Measurements from ENCODE around the gene DST. TPM values are rescaled to one million over a fixed set of nuclear protein-coding genes. Genes with fewer than 3 reads are reported as not detected.
A peak's percentile ranks its signal among the peaks of the same experiment; 100 is the strongest.

The DST gene
- total and polyA plus RNA-seq, 2 of the 4 experiments (the other 2 are of a cell fraction), result 97.7 to 452 TPM

DNA sequence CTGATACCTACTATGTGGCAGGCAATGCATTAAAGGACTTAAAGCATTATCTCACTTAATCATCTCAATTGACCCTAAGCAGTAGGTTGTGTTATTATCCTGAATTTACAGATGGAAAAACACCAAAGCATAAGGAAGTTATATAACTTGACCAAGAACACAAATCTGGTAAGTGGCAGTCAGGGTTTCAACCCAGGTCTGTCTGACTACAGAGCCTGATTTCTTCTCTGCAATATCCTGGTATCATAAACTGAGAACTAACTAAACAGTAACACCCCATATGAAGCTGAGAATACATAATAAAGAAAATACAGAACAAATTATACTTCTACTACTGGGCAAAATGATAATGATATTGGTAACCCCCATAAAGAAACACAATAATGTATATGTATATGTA is 13.8 kb upstream of the DST start:
- no peak overlapping the region for H3K56ac ChIP-seq (ENCODE audit: extremely low read depth, insufficient read depth, low read length)
- H2AK5ac ChIP-seq (ENCODE audit: low read depth, low read length), result no peak overlapping the region
- no peak overlapping the region for H4K91ac ChIP-seq (ENCODE audit: insufficient read depth, low read depth, low read length)
- H2BK15ac ChIP-seq (ENCODE audit: low read depth, low read length), result no peak overlapping the region
- no peak overlapping the region for H3K4me3 ChIP-seq (ENCODE audit: insufficient read depth, low read depth, low read length)
- TF ChIP-seq CEBPB (IDR thresholded peaks at IDR 0.05; ENCODE audit: low read depth, low read length) (no peak), SMC3 (IDR thresholded peaks at IDR 0.05; ENCODE audit: low read depth, low read length) (no peak), FOS (IDR thresholded peaks at IDR 0.05; ENCODE audit: low read depth, low read length) (no peak), CHD1 (IDR thresholded peaks at IDR 0.05; ENCODE audit: low read depth, low read length) (no peak), BHLHE40 (IDR thresholded peaks at IDR 0.05; ENCODE audit: low read depth, low read length) (no peak), MAZ (IDR thresholded peaks at IDR 0.05; ENCODE audit: borderline replicate concordance, low read depth, low read length) (no peak)
- ChIA-PET POLR2A (ENCODE audit: unreplicated experiment) (interaction anchor here (0.6 kb wide), 1 partner anchor 37 kb away, joined by 4 read pairs; no protein-coding TSS in a partner anchor), CTCF (no interaction called here)
- peaks cover 40 to 68% of the 10 kb centered on the region in 2 experiments for H3K79me1 ChIP-seq (ENCODE audit: low read depth in 1 of 2, low read length in 2 of 2)
- no peak overlapping the region for H2AK9ac ChIP-seq (replicated peaks; ENCODE audit: low read depth, low read length, poor library complexity)
- no peak overlapping the region for H3K23ac ChIP-seq (ENCODE audit: low read depth, low read length)
- intact Hi-C loops (cut with micrococcal nuclease) (no loop called here), in situ Hi-C loops (cut with MboI; ENCODE audit: low sequenced_read_pairs) (no loop called here), dilution Hi-C loops (cut with HindIII; ENCODE audit: low sequenced_read_pairs, unreplicated experiment) (no loop called here)
- H2BK20ac ChIP-seq (ENCODE audit: low read depth, low read length), result no peak overlapping the region
- H2AFZ ChIP-seq (replicated peaks; ENCODE audit: low read length, poor library complexity), result no peak overlapping the region
- H3K9ac ChIP-seq (ENCODE audit: low read depth, low read length), result no peak overlapping the region
- H3K36me3 ChIP-seq (ENCODE audit: control insufficient read depth, insufficient read depth, low read length), result peaks cover 2% of the 10 kb centered on the region
- H4K5ac ChIP-seq (ENCODE audit: low read depth, low read length), result no peak overlapping the region
- H3K27me3 ChIP-seq (ENCODE audit: control insufficient read depth, insufficient read depth, low read length), result no peaks in the 10 kb centered on the region
- BruUV-seq (replicated peaks), result no TSS peak
- no peak overlapping the region for H4K8ac ChIP-seq (ENCODE audit: low read depth in 2 of 2, low read length in 2 of 2)
- H2BK5ac ChIP-seq (ENCODE audit: low read depth, low read length, poor library complexity, severe bottlenecking), result peak overlapping the region; percentile 0
- no peak for DNase-seq
- no peak for ATAC-seq (ENCODE audit: low read depth)
- no peak overlapping the region for H3K4me2 ChIP-seq (ENCODE audit: low read depth, low read length)
- H3K14ac ChIP-seq (replicated peaks; ENCODE audit: low read depth, low read length), result no peak overlapping the region
- H3K9me1 ChIP-seq (ENCODE audit: insufficient read depth, low read length), result peaks cover 16% of the 10 kb centered on the region
- no peak overlapping the region for H3K18ac ChIP-seq (ENCODE audit: low read depth, low read length)
- no peaks in the 10 kb centered on the region for H3K9me3 ChIP-seq (ENCODE audit: control insufficient read depth, insufficient read depth, low read length)
- H3K4ac ChIP-seq (ENCODE audit: low read depth, low read length), result no peak overlapping the region
- H3K4me1 ChIP-seq (ENCODE audit: control insufficient read depth, insufficient read depth, low read length), result peaks cover 13% of the 10 kb centered on the region
- H3K27ac ChIP-seq (ENCODE audit: insufficient read depth, low read length), result no peak overlapping the region
- H2BK120ac ChIP-seq (ENCODE audit: low read depth, low read length), result no peak overlapping the region
- H4K20me1 ChIP-seq (ENCODE audit: insufficient read depth, low read length), result peaks cover 18% of the 10 kb centered on the region
